HL-60 (cell line): ENCODE measurements around the gene PCTP.

Source experiments
- DNase-seq, 2 experiments: peaks; one replicate each; pipeline ENCODE4 v3.0.0-alpha.2; 2010 to 2020; ENCODE audit warnings: low read depth in 1 of 2, low spot score in 1 of 2
- H3K27ac ChIP-seq: fragments of 250-450 bp; sonication (Bioruptor Pico); replicated peaks from 2 replicates; pipeline ENCODE4 v1.5.1; 2020; ENCODE audit warnings: mild to moderate bottlenecking, moderate library complexity
- H3K27me3 ChIP-seq: fragments of 250-450 bp; sonication (Bioruptor Pico); 2 replicates; pipeline ENCODE4 v1.5.1; 2021; ENCODE audit warnings: mild to moderate bottlenecking, moderate library complexity; ENCODE audit not compliant: insufficient read depth, poor library complexity, severe bottlenecking
- H3K4me3 ChIP-seq: replicated peaks from 2 replicates; pipeline ENCODE4 v1.5.1; 2011; ENCODE audit warnings: mild to moderate bottlenecking, control low read depth, low read length; ENCODE audit not compliant: insufficient read depth
- GABPA ChIP-seq: IDR thresholded peaks from 2 replicates; pipeline ENCODE4 v1.6.1; 2012; ENCODE audit warnings: low read depth
- POLR2AphosphoS5 ChIP-seq: IDR thresholded peaks from 2 replicates; pipeline ENCODE4 v1.6.1; 2012; ENCODE audit warnings: low read depth
- SPI1 ChIP-seq: IDR thresholded peaks from 2 replicates; pipeline ENCODE4 v1.6.1; 2012; ENCODE audit warnings: low read depth, mild to moderate bottlenecking, borderline replicate concordance
- TF ChIP-seq, protein P1 (sequence below): IDR thresholded peaks from one replicate; pipeline ENCODE4 v1.5.1; 2011; ENCODE audit warnings: low read length, control low read depth, inconsistent platforms; ENCODE audit not compliant: insufficient read depth
- TF ChIP-seq, protein P2 (sequence below): IDR thresholded peaks from 2 replicates; pipeline ENCODE4 v1.6.1; 2012; ENCODE audit warnings: low read depth; ENCODE audit not compliant: insufficient replicate concordance

PCTP gene

DNA sequence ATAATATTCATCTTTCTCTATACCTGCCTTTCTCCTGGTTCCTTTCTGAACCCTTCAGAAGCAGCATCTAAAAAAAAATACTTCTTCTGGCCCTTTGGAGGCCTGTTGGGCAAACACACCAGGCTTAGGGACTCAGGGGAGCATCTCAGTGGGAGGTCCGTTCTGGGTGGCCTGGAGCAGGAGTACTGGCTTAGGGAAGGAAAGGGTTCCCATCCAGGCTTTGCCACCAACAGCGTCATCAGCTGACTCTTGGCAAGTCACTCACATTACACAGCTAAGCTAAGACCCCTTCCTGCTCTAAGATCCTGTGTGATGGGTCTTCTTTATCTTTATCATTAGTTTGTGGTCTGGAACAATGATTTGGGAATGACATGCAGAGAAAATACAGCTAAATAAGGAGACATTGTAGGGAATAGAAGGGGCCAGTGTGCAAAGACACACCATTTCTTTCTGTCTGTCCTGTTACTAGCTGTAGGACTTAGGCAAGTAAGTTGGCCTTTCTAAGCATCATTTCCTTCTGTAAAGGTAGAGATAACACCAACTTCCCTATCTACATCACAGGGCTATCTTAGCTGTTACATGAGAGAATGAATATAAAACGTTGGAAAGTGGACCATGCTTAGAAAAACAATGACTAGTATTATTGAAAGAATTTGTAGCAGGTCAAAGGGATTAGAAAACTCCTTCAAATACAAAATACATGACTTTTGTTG, 9.9 kb downstream of the PCTP start:
- no peak for DNase-seq
- peak overlapping the region; percentile 39 for H3K27ac ChIP-seq
- H3K27me3 ChIP-seq = no peaks in the 10 kb centered on the region
- H3K4me3 ChIP-seq = no peak overlapping the region
- TF ChIP-seq POLR2AphosphoS5 (no peak), SPI1 (no peak), GABPA (no peak)
- TF ChIP-seq, protein P1, sequence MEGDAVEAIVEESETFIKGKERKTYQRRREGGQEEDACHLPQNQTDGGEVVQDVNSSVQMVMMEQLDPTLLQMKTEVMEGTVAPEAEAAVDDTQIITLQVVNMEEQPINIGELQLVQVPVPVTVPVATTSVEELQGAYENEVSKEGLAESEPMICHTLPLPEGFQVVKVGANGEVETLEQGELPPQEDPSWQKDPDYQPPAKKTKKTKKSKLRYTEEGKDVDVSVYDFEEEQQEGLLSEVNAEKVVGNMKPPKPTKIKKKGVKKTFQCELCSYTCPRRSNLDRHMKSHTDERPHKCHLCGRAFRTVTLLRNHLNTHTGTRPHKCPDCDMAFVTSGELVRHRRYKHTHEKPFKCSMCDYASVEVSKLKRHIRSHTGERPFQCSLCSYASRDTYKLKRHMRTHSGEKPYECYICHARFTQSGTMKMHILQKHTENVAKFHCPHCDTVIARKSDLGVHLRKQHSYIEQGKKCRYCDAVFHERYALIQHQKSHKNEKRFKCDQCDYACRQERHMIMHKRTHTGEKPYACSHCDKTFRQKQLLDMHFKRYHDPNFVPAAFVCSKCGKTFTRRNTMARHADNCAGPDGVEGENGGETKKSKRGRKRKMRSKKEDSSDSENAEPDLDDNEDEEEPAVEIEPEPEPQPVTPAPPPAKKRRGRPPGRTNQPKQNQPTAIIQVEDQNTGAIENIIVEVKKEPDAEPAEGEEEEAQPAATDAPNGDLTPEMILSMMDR = no peak
- TF ChIP-seq, protein P2, sequence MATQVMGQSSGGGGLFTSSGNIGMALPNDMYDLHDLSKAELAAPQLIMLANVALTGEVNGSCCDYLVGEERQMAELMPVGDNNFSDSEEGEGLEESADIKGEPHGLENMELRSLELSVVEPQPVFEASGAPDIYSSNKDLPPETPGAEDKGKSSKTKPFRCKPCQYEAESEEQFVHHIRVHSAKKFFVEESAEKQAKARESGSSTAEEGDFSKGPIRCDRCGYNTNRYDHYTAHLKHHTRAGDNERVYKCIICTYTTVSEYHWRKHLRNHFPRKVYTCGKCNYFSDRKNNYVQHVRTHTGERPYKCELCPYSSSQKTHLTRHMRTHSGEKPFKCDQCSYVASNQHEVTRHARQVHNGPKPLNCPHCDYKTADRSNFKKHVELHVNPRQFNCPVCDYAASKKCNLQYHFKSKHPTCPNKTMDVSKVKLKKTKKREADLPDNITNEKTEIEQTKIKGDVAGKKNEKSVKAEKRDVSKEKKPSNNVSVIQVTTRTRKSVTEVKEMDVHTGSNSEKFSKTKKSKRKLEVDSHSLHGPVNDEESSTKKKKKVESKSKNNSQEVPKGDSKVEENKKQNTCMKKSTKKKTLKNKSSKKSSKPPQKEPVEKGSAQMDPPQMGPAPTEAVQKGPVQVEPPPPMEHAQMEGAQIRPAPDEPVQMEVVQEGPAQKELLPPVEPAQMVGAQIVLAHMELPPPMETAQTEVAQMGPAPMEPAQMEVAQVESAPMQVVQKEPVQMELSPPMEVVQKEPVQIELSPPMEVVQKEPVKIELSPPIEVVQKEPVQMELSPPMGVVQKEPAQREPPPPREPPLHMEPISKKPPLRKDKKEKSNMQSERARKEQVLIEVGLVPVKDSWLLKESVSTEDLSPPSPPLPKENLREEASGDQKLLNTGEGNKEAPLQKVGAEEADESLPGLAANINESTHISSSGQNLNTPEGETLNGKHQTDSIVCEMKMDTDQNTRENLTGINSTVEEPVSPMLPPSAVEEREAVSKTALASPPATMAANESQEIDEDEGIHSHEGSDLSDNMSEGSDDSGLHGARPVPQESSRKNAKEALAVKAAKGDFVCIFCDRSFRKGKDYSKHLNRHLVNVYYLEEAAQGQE = no peak

DNA sequence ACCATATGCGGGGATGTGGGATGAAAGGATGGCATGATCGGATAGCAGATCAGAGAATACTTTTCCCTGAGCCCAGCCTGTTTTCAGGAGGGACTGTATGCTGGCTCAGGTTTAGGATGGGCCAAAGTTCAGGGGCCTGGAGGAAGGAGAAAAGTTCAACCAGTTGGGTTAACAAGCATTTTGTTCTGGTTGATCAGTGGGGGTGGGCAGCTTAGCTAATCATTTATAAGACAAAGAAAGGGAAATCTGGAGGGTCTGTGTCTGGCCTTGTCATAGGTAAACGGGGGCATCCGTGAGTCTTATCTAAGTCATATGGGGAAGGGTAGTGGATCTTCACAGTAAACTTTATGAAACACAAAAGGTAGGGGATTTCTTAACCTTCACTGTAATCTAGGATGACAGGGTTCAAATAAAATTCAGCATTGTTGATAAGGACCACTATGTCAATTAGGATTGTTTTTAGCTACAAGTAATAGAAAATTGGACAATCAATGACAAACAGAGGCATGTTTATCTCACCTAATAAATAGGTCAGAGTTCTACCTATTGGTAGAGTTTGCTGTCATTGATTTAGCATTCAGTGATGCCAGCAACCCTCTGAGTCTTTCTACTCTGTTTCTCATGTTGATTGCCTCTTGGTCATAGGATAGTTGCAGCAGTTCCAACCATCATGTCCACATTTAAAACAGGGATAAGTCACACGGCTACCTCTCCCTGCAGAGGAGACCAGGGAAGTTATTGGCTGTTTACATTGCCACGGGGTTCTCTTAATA, 11.4 kb downstream of the PCTP start:
- no peaks in the 10 kb centered on the region for H3K27me3 ChIP-seq
- TF ChIP-seq GABPA = no peak
- TF ChIP-seq, protein P2 = no peak
- TF ChIP-seq SPI1 = no peak
- TF ChIP-seq, protein P1 = no peak
- TF ChIP-seq POLR2AphosphoS5 = no peak
- H3K27ac ChIP-seq = no peak overlapping the region

DNA sequence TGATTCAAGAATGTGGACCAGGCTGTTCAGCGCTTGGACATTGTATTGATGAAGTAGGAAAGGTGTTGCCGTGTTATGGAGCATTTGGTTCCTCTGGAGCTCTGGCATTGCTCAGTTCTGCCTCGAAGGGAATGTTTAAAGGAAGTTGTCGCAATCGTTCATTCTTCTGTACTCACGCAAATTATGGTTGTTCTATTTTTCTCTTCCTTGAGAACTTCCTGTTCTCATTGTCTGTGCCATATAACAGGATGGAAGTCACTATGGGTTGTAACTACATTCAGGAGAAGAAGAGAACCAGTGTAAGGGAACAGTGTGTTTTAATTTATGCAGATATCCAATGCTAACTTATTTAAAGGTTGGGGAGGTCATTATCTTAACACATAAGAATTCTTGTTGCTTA, 13.0 kb downstream of the PCTP start:
- Histone ChIP-seq H3K27ac (peak overlapping the region; percentile 41), H3K4me3 (no peak overlapping the region), H3K27me3 (no peaks in the 10 kb centered on the region)
- TF ChIP-seq POLR2AphosphoS5 = no peak
- TF ChIP-seq GABPA = no peak
- TF ChIP-seq, protein P2 = no peak
- TF ChIP-seq, protein P1 = no peak
- no peak for TF ChIP-seq SPI1
- peak; percentile 45 to 67 for DNase-seq

More for the DNA sequence above, 11.4 kb downstream of the PCTP start:
- DNase-seq = no peak
- no peak overlapping the region for H3K4me3 ChIP-seq
